ENCODE data around the gene CINP.
"Not testable (repeated sequence)": the region's sequence is repeated elsewhere in the genome, so short reads cannot be mapped to it uniquely, and the experiment has no call there.

CINP gene

DNA sequence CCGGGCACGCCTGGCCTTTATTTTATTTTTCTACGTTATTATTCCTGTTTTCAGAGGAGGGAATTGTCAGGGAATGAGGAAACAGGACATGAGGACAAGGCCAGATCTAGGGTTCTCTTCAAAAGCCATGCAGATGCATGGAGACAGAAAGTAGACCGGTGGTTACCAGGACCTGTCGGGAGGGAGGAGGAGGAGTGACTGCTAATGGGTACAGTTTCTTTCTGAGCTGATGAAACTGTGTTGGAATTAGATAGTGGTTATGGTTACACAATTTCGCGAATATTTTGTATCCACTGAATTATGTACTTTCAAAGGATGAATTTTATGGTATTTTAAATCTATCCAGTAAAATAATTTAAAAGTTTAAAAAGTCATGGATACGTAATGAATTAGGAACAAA lies 31.9 kb downstream of the CINP start:
- no peak overlapping the region for H3K27ac ChIP-seq
- H3K36me3 ChIP-seq = peaks cover 37% of the 10 kb centered on the region
- TF ChIP-seq, protein P1, sequence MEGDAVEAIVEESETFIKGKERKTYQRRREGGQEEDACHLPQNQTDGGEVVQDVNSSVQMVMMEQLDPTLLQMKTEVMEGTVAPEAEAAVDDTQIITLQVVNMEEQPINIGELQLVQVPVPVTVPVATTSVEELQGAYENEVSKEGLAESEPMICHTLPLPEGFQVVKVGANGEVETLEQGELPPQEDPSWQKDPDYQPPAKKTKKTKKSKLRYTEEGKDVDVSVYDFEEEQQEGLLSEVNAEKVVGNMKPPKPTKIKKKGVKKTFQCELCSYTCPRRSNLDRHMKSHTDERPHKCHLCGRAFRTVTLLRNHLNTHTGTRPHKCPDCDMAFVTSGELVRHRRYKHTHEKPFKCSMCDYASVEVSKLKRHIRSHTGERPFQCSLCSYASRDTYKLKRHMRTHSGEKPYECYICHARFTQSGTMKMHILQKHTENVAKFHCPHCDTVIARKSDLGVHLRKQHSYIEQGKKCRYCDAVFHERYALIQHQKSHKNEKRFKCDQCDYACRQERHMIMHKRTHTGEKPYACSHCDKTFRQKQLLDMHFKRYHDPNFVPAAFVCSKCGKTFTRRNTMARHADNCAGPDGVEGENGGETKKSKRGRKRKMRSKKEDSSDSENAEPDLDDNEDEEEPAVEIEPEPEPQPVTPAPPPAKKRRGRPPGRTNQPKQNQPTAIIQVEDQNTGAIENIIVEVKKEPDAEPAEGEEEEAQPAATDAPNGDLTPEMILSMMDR (IDR thresholded peaks at IDR 0.05) = no peak
- peaks cover 17 to 20% of the 10 kb centered on the region in 2 experiments for H3K4me1 ChIP-seq (ENCODE audit: control insufficient read depth in 1 of 2, insufficient read depth in 1 of 2, low read depth in 1 of 2, low read length in 1 of 2)
- H3K9me3 ChIP-seq = no peaks in the 10 kb centered on the region
- no peaks in the 10 kb centered on the region for H3K27me3 ChIP-seq
- H3K4me3 ChIP-seq (ENCODE audit: low read depth in 1 of 2, low read length in 1 of 2) = no peak overlapping the region

DNA sequence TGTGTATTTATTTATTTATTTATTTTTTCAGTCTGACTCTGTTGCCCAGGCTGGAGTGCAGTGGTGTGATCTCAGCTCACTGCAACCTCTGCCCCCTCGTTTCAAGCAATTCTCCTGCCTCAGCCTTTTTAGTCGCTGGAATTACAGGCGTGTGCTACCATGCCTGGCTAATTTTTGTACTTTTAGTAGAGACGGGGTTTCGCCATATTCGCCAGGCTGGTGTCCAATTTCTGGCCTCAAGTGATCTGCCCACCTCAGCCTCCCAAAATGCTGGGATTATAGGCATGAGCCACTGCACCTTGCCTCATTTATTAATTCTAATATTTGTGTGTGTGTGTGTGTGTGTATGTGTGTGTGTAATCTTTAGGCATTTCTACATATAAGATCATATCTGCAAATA lies 33.3 kb downstream of the CINP start:
- Histone ChIP-seq H3K36me3 (peaks cover 35% of the 10 kb centered on the region), H3K4me1 (ENCODE audit: control insufficient read depth in 1 of 2, insufficient read depth in 1 of 2, low read depth in 1 of 2, low read length in 1 of 2) (peaks cover 16 to 17% of the 10 kb centered on the region in 2 experiments)
- H3K27ac ChIP-seq; H3K9me3 ChIP-seq; H3K4me3 ChIP-seq (ENCODE audit: low read depth in 1 of 2, low read length in 1 of 2); H3K27me3 ChIP-seq: not testable (repeated sequence)

DNA sequence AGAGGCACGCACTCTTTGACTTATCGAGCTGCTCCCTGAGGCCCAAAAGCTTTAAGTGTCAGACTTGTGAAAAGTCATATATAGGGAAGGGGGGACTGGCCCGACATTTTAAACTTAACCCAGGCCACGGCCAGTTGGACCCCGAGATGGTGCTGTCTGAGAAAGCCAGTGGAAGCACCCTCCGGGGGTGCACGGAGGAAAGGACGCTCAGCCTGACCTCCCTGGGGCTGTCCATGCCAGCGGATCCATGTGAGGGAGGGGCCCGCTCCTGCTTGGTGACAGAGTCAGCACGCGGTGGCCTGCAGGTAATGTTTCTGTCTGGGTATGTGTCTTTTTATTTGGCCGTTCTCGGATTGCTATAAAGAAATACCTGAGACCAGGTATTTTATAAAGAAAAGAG lies 36.1 kb downstream of the CINP start:
- H3K27ac ChIP-seq = no peak overlapping the region

DNA sequence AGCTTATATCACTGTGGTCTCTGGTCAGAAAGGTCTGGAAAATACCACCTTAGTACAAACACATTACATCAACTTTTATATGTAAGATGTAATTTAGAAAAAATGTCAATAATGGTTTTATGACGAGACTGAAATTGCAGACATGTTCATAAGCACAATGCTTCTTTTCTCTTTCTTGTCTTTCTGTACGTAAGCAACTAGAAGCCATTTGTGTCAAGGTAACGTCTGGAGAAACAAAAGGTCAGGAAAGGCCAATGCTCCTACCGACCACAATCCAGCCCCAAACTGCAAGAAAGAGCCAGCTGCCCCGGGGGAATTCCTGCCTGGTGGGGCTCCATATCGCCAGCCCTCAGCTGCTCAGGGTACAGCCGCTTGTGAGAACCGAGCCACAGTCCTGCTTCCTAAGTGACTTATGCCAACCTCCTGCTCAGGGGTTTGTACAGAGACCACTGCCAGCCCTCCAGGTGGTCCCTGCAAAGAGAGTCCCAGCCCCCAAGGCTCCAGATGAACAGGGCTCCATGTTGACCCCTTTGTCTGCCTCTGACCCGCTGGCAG lies 36.8 kb downstream of the CINP start:
- TF ChIP-seq, protein P1 (IDR thresholded peaks at IDR 0.05) = no peak

More for the DNA sequence above, 36.1 kb downstream of the CINP start:
- no peaks in the 10 kb centered on the region for H3K27me3 ChIP-seq
- H3K9me3 ChIP-seq = no peaks in the 10 kb centered on the region
- TF ChIP-seq, protein P1 (IDR thresholded peaks at IDR 0.05) = no peak
- no peaks in the 10 kb centered on the region for H3K4me1 ChIP-seq (ENCODE audit: control insufficient read depth in 1 of 2, insufficient read depth in 1 of 2, low read depth in 1 of 2, low read length in 1 of 2)
- peaks cover 26% of the 10 kb centered on the region for H3K36me3 ChIP-seq
- H3K4me3 ChIP-seq (ENCODE audit: low read depth in 1 of 2, low read length in 1 of 2) = no peak overlapping the region

DNA sequence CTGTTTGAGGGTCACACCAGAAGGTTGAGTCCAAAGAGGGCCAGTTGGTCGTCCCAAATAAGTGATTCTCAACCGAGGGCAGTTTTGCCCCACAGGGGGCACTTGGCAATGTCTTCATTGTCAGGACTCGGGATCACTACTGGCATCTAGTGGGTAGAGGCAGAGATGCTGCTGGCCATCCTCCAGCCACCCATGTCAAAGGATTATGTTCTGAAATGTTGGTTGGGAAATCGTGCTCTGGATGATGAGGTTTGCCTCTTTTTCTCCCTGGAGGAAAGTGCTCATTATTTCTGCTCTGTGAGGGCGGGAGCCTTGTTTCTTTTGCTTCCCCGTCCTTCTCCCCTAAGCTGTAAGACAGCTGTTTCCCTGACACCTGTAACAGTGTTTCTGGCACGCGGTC lies 39.6 kb downstream of the CINP start:
- Histone ChIP-seq H3K27me3 (no peaks in the 10 kb centered on the region), H3K27ac (peak overlapping the region; percentile 12)

More for the DNA sequence above, 36.8 kb downstream of the CINP start:
- Histone ChIP-seq H3K4me1 (ENCODE audit: control insufficient read depth in 1 of 2, insufficient read depth in 1 of 2, low read depth in 1 of 2, low read length in 1 of 2) (peaks cover 0 to 2% of the 10 kb centered on the region in 2 experiments), H3K9me3 (no peaks in the 10 kb centered on the region), H3K4me3 (ENCODE audit: low read depth in 1 of 2, low read length in 1 of 2) (no peak overlapping the region), H3K27me3 (no peaks in the 10 kb centered on the region), H3K27ac (no peak overlapping the region), H3K36me3 (peaks cover 22% of the 10 kb centered on the region)

More for the DNA sequence above, 39.6 kb downstream of the CINP start:
- TF ChIP-seq, protein P1 (IDR thresholded peaks at IDR 0.05) = peak; percentile 29
- H3K4me3 ChIP-seq (ENCODE audit: low read depth in 1 of 2, low read length in 1 of 2) = no peak overlapping the region
- H3K36me3 ChIP-seq = peaks cover 22% of the 10 kb centered on the region
- H3K4me1 ChIP-seq (ENCODE audit: control insufficient read depth in 1 of 2, insufficient read depth in 1 of 2, low read depth in 1 of 2, low read length in 1 of 2) = peaks cover 20 to 23% of the 10 kb centered on the region in 2 experiments
- H3K9me3 ChIP-seq = no peaks in the 10 kb centered on the region
